UCSD-AML1 (cell line): Measurements from ENCODE around the gene ZNF91.
"Not testable (repeated sequence)": the region's sequence is repeated elsewhere in the genome, so short reads cannot be mapped to it uniquely, and the experiment has no call there.

Source experiments
- DNase-seq: peaks from one replicate; lab custom pipeline; 2025; ENCODE audit not compliant: unreplicated experiment; lab: John Stamatoyannopoulos, UW

Gene ZNF91

GRCh38 chr19:23395041-23395721, at the start of gene ZNF91:
Gene ZNF91 (minus strand): TSS chr19:23395471. CDS start chr19:23395354, 117 bp downstream.
- peak; percentile 86 for DNase-seq

GRCh38 chr19:23440791-23441190, 45.5 kb upstream of the ZNF91 start:
- no peak for DNase-seq

DNA sequence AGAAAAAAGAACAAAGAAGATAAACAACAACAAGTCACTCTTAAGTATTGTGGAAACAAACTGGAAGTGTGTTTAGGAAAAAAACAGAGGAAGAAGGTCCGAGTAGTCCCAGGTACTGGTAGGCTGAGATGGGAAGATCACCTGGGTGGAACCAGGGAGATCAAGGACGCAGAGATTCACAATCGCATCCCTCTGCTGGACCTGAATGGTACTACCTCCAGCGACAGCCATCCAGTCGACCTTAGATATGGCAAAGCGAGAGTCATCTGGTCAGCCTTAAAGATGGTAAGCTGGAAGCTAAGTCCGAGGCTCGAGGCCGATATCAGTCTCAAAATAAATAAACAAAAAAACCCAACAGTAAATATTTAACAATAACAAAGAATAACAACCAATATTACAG, 44.9 kb upstream of the ZNF91 start:
- no peak for DNase-seq

GRCh38 chr19:23439623-23440022, 44.4 kb upstream of the ZNF91 start:
- no peak for DNase-seq

- no peak for DNase-seq
These were observed 42.6 kb upstream of the ZNF91 start for GRCh38 chr19:23437901-23438300.

GRCh38 chr19:23436944-23437343, 41.7 kb upstream of the ZNF91 start:
- no peak for DNase-seq

DNA sequence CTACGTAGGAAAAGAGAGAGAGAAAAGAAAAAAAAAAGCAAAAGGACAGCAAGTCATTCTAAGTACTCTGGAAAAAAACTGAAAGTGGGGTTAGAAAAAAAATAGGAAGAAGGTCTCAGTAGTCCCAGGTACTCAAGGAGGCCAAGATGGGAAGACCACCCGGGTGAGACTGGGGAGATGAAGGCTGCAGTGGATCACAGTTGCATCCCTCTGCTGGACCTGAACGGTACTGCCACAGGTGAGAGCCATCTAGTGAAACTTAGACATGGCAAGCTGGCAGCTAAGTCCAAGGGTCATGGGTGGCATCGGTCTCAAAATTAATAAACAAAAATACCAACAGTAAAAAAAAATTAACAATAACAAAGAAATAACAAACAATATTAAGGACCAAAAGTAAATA, 41.0 kb upstream of the ZNF91 start:
- DNase-seq, result no peak

DNA sequence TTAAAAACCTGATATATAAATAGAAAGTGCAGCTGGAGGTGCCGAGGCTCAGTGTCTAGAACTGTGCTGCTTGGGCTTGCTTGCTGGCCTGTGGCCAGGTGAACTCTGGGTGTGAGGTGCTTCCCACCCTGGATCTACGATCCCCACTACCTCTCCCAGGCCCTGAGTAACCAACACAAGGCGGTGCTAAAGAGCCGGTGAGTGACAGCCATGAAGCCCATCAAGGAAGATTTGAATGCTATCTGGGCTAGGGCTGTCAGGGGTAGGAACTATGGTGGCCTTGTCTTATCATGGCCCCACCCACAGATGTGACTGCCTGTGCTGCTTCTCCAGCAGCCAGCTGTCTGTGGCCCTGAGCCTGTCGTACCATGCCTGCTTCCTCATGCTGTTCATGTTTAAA, 25.6 kb upstream of the ZNF91 start:
- DNase-seq, result no peak

DNA sequence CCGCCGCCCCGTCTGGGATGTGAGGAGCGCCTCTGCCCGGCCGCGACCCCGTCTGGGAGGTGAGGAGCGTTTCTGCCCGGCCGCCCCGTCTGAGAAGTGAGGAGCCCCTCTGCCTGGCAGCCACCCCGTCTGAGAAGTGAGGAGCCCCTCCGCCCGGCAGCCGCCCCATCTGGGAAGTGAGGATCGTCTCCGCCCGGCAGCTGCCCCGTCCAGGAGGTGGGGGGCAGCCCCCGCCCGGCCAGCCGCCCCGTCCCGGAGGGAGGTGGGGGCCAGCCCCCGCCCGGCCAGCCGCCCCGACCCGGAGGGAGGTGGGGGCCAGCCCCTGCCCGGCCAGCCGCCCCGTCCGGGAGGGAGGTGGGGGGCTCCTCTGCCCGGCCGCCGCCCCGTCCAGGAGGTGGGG, 24.0 kb upstream of the ZNF91 start:
- not testable (repeated sequence) for DNase-seq

GRCh38 chr19:23415561-23416191, 20.4 kb upstream of the ZNF91 start:
- no peak for DNase-seq

GRCh38 chr19:23415034-23415433, 19.8 kb upstream of the ZNF91 start:
- DNase-seq, result no peak

GRCh38 chr19:23410155-23410554, 14.9 kb upstream of the ZNF91 start:
- no peak for DNase-seq

GRCh38 chr19:23409392-23410048, 14.2 kb upstream of the ZNF91 start:
- no peak for DNase-seq

DNA sequence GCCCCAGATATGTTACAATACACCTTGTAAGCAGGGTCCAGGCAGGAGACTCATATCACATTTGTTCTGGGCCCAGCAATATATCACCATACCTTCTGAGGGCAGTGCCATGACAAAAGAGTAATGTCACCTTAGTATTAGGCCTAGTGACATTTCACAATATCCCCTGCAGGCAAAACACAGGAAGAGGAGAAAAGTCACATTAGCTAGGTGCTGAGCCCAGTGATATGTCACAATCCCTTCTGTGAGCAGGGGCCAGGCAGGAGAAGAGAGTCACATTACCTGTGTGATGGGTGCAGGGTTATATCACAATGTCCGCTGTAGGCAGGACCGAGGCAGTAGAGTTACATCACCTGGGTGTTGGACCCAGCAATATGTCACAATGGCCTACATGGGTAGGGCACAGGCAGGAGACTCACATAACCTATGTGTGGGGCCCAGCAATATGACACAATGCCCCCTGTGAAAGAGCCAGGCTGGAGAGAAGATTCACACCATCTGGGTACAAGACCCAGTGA, 12.4 kb upstream of the ZNF91 start:
- DNase-seq, result no peak

DNA sequence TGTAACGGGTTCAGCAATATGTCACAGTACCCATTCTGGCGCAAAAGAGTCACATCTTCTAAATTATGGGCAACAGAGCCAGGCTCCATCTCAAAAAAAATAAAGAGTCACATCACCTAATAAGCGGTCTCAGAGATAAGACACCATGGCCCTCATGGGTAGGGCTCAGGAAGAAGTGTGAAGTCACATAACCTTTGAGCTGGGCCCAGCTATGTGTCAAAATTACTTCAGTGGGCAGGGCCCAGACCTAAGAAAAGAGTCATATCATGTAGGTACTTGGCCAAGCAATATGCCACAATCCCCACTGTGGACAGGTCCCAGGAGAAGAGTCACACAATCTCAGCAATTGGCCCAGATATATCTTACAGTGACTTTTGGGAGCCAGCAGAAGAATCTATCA, 11.4 kb upstream of the ZNF91 start:
- DNase-seq, result no peak

DNA sequence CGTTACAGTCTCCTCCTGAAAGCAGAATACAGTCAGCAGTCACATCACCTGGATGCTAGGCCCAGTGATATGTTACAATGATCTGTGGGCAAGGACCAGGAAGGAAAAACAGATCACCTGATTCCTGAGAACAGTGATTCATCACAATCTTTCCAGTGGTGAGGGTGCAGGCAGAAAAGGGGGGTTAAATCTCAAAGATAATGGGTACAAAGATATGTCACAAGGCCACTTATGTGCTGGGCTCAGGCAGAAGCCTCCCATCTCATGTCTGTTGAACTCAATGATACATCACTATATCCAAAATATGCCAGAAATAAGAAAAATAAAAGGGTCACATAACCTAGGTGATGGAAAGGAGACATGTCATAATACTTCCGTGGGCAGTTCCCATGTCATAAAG, 10.8 kb upstream of the ZNF91 start:
- no peak for DNase-seq

DNA sequence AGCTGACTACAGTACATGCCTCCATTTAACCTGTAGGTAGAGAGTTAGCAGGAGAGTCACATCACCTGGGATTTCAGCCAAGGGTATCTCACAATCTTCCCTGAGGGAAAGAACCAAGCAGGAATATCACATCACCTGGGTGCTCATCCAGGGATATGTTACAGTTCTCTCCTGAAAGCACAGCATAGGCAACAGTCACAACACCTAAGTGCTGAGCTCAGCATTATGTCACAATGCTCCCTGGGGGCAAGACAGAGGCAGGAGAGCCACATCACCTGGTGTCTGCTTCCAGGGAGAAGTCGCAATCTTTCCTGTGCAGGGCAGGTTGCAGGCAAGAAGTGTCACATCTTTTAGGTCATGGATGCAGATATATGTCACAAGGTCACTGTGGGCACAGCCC, 9.4 kb upstream of the ZNF91 start:
- DNase-seq, result no peak

DNA sequence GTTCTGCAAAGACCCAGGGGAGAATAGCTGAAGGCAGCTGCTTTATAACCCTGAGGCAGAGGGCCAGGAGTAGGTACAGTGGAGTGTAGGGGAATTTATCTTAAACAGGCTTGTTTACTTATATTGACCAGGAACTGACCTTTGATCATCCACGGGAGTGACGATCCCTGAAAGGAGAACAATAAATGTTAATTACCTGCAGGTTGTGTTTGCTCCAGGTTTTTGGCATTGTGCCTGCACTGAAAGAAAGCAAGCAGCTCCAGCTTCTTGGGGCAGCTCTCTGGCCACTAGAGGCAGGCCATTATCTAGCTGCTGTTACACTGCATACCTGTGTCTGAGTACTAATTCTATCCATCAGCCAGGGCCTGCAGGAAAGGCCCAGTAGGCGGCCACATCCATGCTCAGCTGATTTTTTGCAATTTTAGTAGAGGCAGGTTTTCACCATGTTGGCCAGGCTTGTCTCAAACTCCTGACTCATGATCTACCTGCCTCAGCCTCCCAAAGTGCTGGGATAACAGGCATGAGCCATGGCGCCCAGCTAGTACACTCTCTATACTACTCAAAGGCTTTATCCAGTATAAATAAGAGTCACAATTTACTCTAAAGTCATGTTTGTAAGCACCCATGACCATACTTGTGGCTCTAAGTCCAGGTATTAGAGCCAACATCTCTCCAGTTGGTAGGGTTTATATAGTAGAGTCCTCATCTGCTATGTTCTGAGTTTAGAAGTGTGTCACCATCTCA, 8.5 kb upstream of the ZNF91 start:
- no peak for DNase-seq

- no peak for DNase-seq
These were observed 7.8 kb upstream of the ZNF91 start for GRCh38 chr19:23403052-23403451.

GRCh38 chr19:23402388-23402787, 7.1 kb upstream of the ZNF91 start:
- no peak for DNase-seq

- DNase-seq, result no peak
These were observed 5.9 kb upstream of the ZNF91 start for GRCh38 chr19:23401086-23401610.
